Embryonic facial prominence (tissue), 1 donor: ENCODE data around the gene ODAD4.
"Not testable (repeated sequence)": the region's sequence is repeated elsewhere in the genome, so short reads cannot be mapped to it uniquely, and the experiment has no call there.

Experiments used
- DNase-seq: peaks from one replicate; pipeline ENCODE4 v3.0.0-alpha.2; 2016; ENCODE audit errors: extremely low spot score

The ODAD4 gene

DNA sequence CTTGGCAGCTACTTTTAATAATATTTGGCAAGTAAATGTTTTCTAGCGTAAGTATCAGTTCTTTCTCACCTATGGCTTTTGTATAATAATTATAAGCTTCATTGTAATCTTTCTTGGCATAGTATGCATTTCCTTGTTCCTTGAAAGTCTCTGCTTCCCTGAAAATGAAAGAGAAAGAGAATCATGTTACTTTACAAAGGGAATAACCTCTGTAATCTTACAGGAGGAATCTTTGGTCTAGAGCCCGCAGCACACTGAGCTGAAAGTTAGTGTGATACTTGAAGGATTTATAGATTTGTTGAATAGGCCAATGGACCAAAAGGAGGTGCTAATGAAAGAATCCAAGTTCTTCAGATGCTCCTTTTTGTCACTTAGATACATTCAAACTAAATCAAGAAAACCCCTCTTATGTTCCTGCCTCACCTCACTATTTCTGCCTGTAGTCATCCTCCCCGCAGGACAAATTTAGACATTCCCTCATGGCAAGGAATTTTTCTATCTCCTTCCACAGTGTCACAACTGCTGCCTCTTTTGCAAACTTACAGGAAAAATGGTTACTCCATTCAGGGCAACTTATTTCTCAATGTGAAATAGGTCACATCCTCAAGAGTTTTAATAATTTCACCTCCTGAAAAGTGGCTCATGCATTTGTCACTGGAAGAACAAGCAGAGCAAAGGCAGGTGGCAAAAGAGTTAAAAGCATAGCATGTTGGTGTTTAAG, 70.2 kb downstream of the ODAD4 start:
- DNase-seq: no peak

GRCh38 chr17:42001729-42002128, 71.3 kb downstream of the ODAD4 start:
- no peak for DNase-seq

- DNase-seq: no peak
Measured at GRCh38 chr17:42002175-42002791, 71.9 kb downstream of the ODAD4 start.

DNA sequence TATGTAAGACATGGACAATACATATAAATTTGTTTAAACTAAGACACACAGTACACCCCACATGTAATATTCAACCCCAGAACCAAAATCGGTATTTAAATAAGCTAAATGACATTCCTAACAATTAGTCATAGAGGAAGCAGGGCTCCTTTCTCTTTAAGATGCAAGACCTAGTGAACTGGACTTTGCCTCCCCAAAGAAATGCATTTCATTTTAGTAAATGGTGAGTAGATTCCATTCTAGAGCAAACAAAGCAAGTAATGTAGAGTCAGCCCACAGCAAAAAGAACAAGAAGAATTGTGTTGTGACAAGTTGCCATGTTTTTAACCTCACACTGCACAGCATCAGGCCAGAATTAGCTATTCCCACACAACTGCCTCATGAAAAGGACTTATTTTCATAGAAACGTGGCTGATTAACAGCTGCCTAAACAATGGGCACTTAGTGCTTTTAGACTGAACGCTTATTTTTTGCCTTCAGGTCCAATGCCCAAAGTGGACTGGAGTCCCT, 72.4 kb downstream of the ODAD4 start:
- no peak for DNase-seq

GRCh38 chr17:42005166-42005565, 74.7 kb downstream of the ODAD4 start:
- DNase-seq: no peak

DNA sequence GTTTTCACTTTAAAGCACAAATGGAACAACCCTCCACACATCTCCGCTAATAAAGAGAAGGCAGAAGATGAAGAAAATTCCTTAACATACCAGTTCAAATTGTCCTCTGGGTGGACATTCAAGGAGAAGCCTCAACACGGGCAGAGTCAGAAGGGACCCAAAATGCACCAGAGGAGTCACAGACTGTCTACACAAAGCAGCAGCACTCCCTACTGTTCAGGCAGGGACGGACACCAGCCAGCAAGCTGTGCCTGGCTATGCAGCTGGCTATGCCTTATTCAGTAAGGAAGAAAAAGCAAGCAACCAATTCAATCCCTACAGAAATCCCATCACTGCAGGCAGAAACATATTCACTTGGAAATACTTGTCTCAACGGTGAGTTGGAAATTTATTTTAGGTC, 78.8 kb downstream of the ODAD4 start:
- DNase-seq: no peak

DNA sequence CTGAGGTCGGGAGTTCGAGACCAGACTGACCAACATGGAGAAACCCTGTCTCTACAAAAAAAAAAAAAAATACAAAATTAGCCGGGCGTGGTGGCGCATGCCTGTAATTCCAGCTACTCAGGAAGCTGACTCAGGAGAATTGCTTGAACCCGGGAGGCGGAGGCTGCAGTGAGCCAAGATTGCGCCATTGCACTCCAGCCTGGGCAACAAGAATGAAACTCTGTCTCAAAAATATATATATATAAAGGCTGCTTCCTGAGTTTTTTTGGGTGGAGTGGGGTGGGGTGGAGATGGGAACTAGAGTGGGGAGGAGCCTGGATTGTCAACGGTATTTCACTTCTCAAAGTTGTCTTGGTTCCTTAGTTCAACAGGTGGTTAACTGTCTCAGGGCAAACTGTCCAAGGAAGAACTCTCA, 79.9 kb downstream of the ODAD4 start:
- not testable (repeated sequence) for DNase-seq

GRCh38 chr17:42010898-42011516, 80.6 kb downstream of the ODAD4 start:
- no peak for DNase-seq

DNA sequence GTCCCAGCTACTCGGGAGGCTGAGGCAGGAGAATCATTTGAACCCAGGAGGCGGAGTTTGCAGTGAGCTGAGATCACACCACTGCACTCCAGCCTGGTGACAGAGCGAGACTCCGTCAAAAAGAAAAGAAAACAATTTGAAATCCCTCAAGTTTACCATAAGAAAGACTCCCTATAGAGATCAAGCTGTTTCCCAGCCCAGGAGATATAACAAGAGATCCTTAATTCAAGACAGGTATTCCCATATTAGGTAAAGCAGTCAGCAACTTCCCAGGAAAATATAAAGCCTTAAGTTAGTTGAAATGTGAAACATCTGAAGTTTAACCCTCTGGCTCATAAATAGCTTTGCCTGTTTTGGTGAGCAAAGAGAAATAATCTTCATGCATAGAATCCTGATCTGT, 81.9 kb downstream of the ODAD4 start:
- DNase-seq: not testable (repeated sequence)

GRCh38 chr17:42013740-42014139, 83.3 kb downstream of the ODAD4 start:
- DNase-seq: not testable (repeated sequence)
